Ovary (tissue), 3 donors: Measurements from ENCODE around the gene MCFD2.

Experiments
- POLR2A ChIP-seq: fragments of 450-650 bp; IDR thresholded peaks from one replicate; pipeline ENCODE4 v1.6.1; 2017; ENCODE audit warnings: antibody characterized with exemption, mild to moderate bottlenecking, moderate library complexity
- TF ChIP-seq, protein P1 (sequence below), 3 donors: fragments of 450-650 bp in 2 of 3; fragments of 200-600 bp in 1 of 3; IDR thresholded peaks; one replicate each; pipeline versions ENCODE4 v1.5.1 to v1.8.0; 2016 to 2022; ENCODE audit warnings: antibody characterized with exemption in 3 of 3, mild to moderate bottlenecking in 1 of 3
- donor health status: DM: no; HTN: no; CAD: no.

GRCh38 chr2:46914578-46915230, 902 bp downstream of the MCFD2 start:
- TF ChIP-seq, protein P1, sequence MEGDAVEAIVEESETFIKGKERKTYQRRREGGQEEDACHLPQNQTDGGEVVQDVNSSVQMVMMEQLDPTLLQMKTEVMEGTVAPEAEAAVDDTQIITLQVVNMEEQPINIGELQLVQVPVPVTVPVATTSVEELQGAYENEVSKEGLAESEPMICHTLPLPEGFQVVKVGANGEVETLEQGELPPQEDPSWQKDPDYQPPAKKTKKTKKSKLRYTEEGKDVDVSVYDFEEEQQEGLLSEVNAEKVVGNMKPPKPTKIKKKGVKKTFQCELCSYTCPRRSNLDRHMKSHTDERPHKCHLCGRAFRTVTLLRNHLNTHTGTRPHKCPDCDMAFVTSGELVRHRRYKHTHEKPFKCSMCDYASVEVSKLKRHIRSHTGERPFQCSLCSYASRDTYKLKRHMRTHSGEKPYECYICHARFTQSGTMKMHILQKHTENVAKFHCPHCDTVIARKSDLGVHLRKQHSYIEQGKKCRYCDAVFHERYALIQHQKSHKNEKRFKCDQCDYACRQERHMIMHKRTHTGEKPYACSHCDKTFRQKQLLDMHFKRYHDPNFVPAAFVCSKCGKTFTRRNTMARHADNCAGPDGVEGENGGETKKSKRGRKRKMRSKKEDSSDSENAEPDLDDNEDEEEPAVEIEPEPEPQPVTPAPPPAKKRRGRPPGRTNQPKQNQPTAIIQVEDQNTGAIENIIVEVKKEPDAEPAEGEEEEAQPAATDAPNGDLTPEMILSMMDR (IDR thresholded peaks at IDR 0.05): no peak
- TF ChIP-seq POLR2A: no peak
